Endothelial cell of umbilical vein (primary cell): ENCODE results near the gene ZNF619. TPM values are rescaled to one million over a fixed set of nuclear protein-coding genes. Genes with fewer than 3 reads are reported as not detected.

Source experiments
- BruUV-seq: library from RNA; stranded (reverse); fragments of 400-500 nt; replicated peaks from 2 replicates; lab custom pipeline; 2021; lab: Mats Ljungman, UMichigan
- CTCF ChIA-PET: fragments of 300-600, 350-600 bp; sonication (Branson Sonifier 250); formaldehyde crosslinking; loops from one replicate; lab custom pipeline; 2021; ENCODE audit warnings: antibody characterized with exemption, inconsistent platforms; lab: Charles Lee
- POLR2A ChIA-PET: fragments of 300-600, 350-600 bp; sonication (Branson Sonifier 250); formaldehyde crosslinking; loops from one replicate; lab custom pipeline; 2021; ENCODE audit warnings: antibody characterized with exemption, inconsistent platforms; lab: Charles Lee
- DNase-seq: peaks from one replicate; pipeline ENCODE4 v3.0.0-alpha.2; 2011; ENCODE audit warnings: low read depth, low spot score
- FAIRE-seq: peaks from 2 replicates; lab custom pipeline; 2011; peaks lifted over from hg19 to GRCh38; lab: Jason Lieb, UNC
- H2AFZ ChIP-seq: 2 replicates; pipeline ENCODE4 v1.6.0; 2012; ENCODE audit warnings: low read depth, low read length, control low read depth, inconsistent platforms
- H3K27ac ChIP-seq: 2 replicates; pipeline ENCODE4 v1.5.1; 2011; ENCODE audit warnings: low read depth, mild to moderate bottlenecking, control low read depth, low read length, moderate library complexity; ENCODE audit not compliant: insufficient read depth
- H3K27me3 ChIP-seq, 2 experiments: 2 replicates each; pipeline versions ENCODE4 v1.6.0 to v1.6.1; 2011; ENCODE audit warnings: low read length in 2 of 2, mixed read lengths in 1 of 2; ENCODE audit not compliant: control insufficient read depth in 2 of 2, insufficient read depth in 2 of 2
- H3K36me3 ChIP-seq, 2 experiments: 2 replicates in 1 of 2; 3 replicates in 1 of 2; pipeline ENCODE4 v1.5.1; 2011; ENCODE audit warnings: low read length in 2 of 2, mild to moderate bottlenecking in 1 of 2, moderate library complexity in 1 of 2; ENCODE audit not compliant: control insufficient read depth in 2 of 2, insufficient read depth in 2 of 2; ENCODE audit errors: extremely low read depth in 1 of 2
- H3K4me1 ChIP-seq: 3 replicates; pipeline ENCODE4 v1.5.1; 2011; ENCODE audit warnings: mild to moderate bottlenecking, low read length; ENCODE audit not compliant: control insufficient read depth, insufficient read depth; ENCODE audit errors: extremely low read depth
- H3K4me2 ChIP-seq: 2 replicates; pipeline ENCODE4 v1.6.1; 2011; ENCODE audit warnings: low read length, control low read depth, mixed read lengths; ENCODE audit not compliant: insufficient read depth
- H3K4me3 ChIP-seq, 3 experiments: fragments of 200-600 bp in 1 of 3; sonication (generic), shearing (Covaris generic) in 1 of 3; replicated peaks in 1 of 3; 2 replicates each; pipeline ENCODE4 v1.5.1; 2011 to 2016; ENCODE audit warnings: control low read depth in 3 of 3, low read length in 3 of 3, mild to moderate bottlenecking in 2 of 3, inconsistent platforms in 1 of 3, low read depth in 1 of 3, moderate library complexity in 1 of 3; ENCODE audit not compliant: insufficient read depth in 1 of 3
- H3K79me2 ChIP-seq: 2 replicates; pipeline ENCODE4 v1.6.0; 2012; ENCODE audit warnings: low read length, inconsistent platforms; ENCODE audit not compliant: control insufficient read depth, insufficient read depth
- H3K9ac ChIP-seq: replicated peaks from 2 replicates; pipeline ENCODE3; 2011; ENCODE audit warnings: low read length, control low read depth; ENCODE audit not compliant: insufficient read depth; ENCODE audit errors: extremely low read depth
- H3K9me1 ChIP-seq: replicated peaks from 3 replicates; pipeline ENCODE4 v1.6.0; 2011; ENCODE audit warnings: mild to moderate bottlenecking, low read length; ENCODE audit not compliant: control insufficient read depth, insufficient read depth; ENCODE audit errors: extremely low read depth
- H3K9me3 ChIP-seq: replicated peaks from 2 replicates; pipeline ENCODE4 v1.5.1; 2012; ENCODE audit warnings: low read length, inconsistent platforms; ENCODE audit not compliant: control insufficient read depth, insufficient read depth
- H4K20me1 ChIP-seq: replicated peaks from 2 replicates; pipeline ENCODE3; 2011; ENCODE audit warnings: mild to moderate bottlenecking, low read length; ENCODE audit not compliant: control insufficient read depth, insufficient read depth; ENCODE audit errors: extremely low read depth
- EZH2 ChIP-seq: IDR thresholded peaks from 2 replicates; pipeline ENCODE4 v1.6.1; 2012; ENCODE audit warnings: borderline replicate concordance, low read depth, mild to moderate bottlenecking, moderate library complexity, low read length, inconsistent platforms; ENCODE audit not compliant: severe bottlenecking
- FOS ChIP-seq: IDR thresholded peaks from 2 replicates; pipeline ENCODE4 v1.6.1; 2011; ENCODE audit warnings: mild to moderate bottlenecking, low read length, moderate library complexity, borderline replicate concordance; ENCODE audit not compliant: insufficient read depth
- GATA2 ChIP-seq: IDR thresholded peaks from 2 replicates; pipeline ENCODE4 v1.7.0; 2011; ENCODE audit warnings: low read depth, mild to moderate bottlenecking, moderate library complexity, mixed read lengths, low read length; ENCODE audit not compliant: insufficient read length, insufficient read depth
- JUN ChIP-seq: IDR thresholded peaks from 2 replicates; pipeline ENCODE4 v1.6.1; 2011; ENCODE audit warnings: borderline replicate concordance, low read depth; ENCODE audit not compliant: insufficient read length, insufficient read depth
- MAX ChIP-seq: IDR thresholded peaks from 2 replicates; pipeline ENCODE4 v1.6.1; 2011; ENCODE audit not compliant: insufficient read depth, insufficient read length
- MYC ChIP-seq: IDR thresholded peaks from one replicate; pipeline ENCODE4 v1.6.1; 2011; ENCODE audit warnings: mild to moderate bottlenecking, low read depth, low read length
- POLR2A ChIP-seq: IDR thresholded peaks from 2 replicates; pipeline ENCODE4 v1.6.1; 2012; ENCODE audit warnings: low read depth, mild to moderate bottlenecking, control low read depth, low read length
- POLR2AphosphoS5 ChIP-seq: IDR thresholded peaks from 2 replicates; pipeline ENCODE4 v1.6.1; 2012; ENCODE audit warnings: low read depth, mild to moderate bottlenecking, control low read depth, low read length, moderate library complexity; ENCODE audit not compliant: insufficient read depth
- dilution Hi-C: fragments of 300-500 bp; cut with MboI; formaldehyde crosslinking; loops from one replicate; pipeline ENCODE4 v1.15.0; 2019; ENCODE audit warnings: low sequenced_read_pairs; ENCODE audit not compliant: extremely low pct_ligation_motif_present
- intact Hi-C: fragments of 100-400 bp; cut with micrococcal nuclease; formaldehyde crosslinking; loops from one replicate; pipeline ENCODE4 v1.10.0; 2022
- polyA plus RNA-seq, 4 experiments: library from polyadenylated mRNA; depleted of rRNA in 3 of 4; stranded (reverse) in 3 of 4; unstranded in 1 of 4; fragments of >200 nt; gene quantifications; 2 replicates each; pipeline versions ENCODE4 v1.2.1 to v1.2.3, GENCODE V29; 2011 to 2012; ENCODE audit warnings: missing spikeins in 1 of 4
- total RNA-seq: library from RNA; stranded (reverse); gene quantifications from 2 replicates; pipeline ENCODE4 v1.2.3, GENCODE V29; 2021
- TF ChIP-seq, protein P1 (sequence below), 2 donors: IDR thresholded peaks; 1 replicate in 1 of 2; 2 replicates in 1 of 2; pipeline ENCODE4 v1.5.1; 2011; ENCODE audit warnings: low read length in 2 of 2, mild to moderate bottlenecking in 2 of 2, moderate library complexity in 2 of 2, control low read depth in 1 of 2, inconsistent platforms in 1 of 2, low read depth in 1 of 2; ENCODE audit not compliant: insufficient read depth in 1 of 2; ENCODE audit errors: extremely low read depth in 1 of 2

Gene ZNF619
- total and polyA plus RNA-seq, 2 donors (not counting 3 experiments of a cell fraction or from before 2014, with no cell fraction given), result 2.3 to 7.2 TPM

- Histone ChIP-seq H3K4me3 (no peak overlapping the region), H3K79me2 (no peaks in the 10 kb centered on the region), H3K9me3 (no peaks in the 10 kb centered on the region), H3K27me3 (no peaks in the 10 kb centered on the region), H2AFZ (no peak overlapping the region), H3K9me1 (no peaks in the 10 kb centered on the region), H3K4me2 (no peak overlapping the region), H3K4me1 (no peaks in the 10 kb centered on the region), H4K20me1 (peaks cover 2% of the 10 kb centered on the region), H3K36me3 (peaks cover 10 to 16% of the 10 kb centered on the region in 2 experiments), H3K27ac (no peak overlapping the region), H3K9ac (no peak overlapping the region)
- no TSS peak for BruUV-seq
- ChIA-PET POLR2A (no interaction called here), CTCF (no interaction called here)
- intact Hi-C loops (no loop called here), dilution Hi-C loops (no loop called here)
- DNase-seq, result no peak
- TF ChIP-seq JUN (no peak), MAX (no peak), POLR2AphosphoS5 (no peak), EZH2 (no peak), POLR2A (no peak), MYC (no peak), FOS (no peak), GATA2 (no peak)
- TF ChIP-seq, protein P1, sequence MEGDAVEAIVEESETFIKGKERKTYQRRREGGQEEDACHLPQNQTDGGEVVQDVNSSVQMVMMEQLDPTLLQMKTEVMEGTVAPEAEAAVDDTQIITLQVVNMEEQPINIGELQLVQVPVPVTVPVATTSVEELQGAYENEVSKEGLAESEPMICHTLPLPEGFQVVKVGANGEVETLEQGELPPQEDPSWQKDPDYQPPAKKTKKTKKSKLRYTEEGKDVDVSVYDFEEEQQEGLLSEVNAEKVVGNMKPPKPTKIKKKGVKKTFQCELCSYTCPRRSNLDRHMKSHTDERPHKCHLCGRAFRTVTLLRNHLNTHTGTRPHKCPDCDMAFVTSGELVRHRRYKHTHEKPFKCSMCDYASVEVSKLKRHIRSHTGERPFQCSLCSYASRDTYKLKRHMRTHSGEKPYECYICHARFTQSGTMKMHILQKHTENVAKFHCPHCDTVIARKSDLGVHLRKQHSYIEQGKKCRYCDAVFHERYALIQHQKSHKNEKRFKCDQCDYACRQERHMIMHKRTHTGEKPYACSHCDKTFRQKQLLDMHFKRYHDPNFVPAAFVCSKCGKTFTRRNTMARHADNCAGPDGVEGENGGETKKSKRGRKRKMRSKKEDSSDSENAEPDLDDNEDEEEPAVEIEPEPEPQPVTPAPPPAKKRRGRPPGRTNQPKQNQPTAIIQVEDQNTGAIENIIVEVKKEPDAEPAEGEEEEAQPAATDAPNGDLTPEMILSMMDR (IDR thresholded peaks at IDR 0.05; ENCODE audit: extremely low read depth in 1 of 2, insufficient read depth in 1 of 2, low read depth in 1 of 2, low read length in 2 of 2), result no peak
- FAIRE-seq, result no peak
Observed at GRCh38 chr3:40468018-40468417, 8.9 kb upstream of the ZNF619 start.
